GM12878 (cell line): ENCODE measurements around the gene CLIP1. TPM values are rescaled to one million over a fixed set of nuclear protein-coding genes. Genes with fewer than 3 reads are reported as not detected.

Source experiments
- ATAC-seq: fragments of 200-7000 bp; cut with Tn5 transposase; 3 replicates; pipeline ENCODE4 v1.9.1; 2020; ENCODE audit warnings: mild to moderate bottlenecking, moderate library complexity
- BruUV-seq: library from RNA; stranded (reverse); fragments of 400-500 nt; replicated peaks from 2 replicates; lab custom pipeline; 2021; lab: Mats Ljungman, UMichigan
- CTCF ChIA-PET: fragments of 300-600 bp; sonication (Branson Sonifier 250); formaldehyde crosslinking; extraction: SDS; loops from one replicate; lab custom pipeline; 2021; ENCODE audit warnings: inconsistent platforms; lab: Yijun Ruan, JAX
- POLR2A ChIA-PET: fragments of 350-600 bp; formaldehyde crosslinking; extraction: SDS; loops from one replicate; lab custom pipeline; 2021; ENCODE audit warnings: inconsistent platforms; lab: Charles Lee
- RAD21 ChIA-PET: fragments of 300-600 bp; sonication (Branson Sonifier 250); formaldehyde crosslinking; loops from one replicate; lab custom pipeline; 2023; ENCODE audit warnings: antibody characterized with exemption; ENCODE audit not compliant: unreplicated experiment; lab: Charles Lee
- SMC1A ChIA-PET: fragments of 300-600 bp; sonication (Branson Sonifier 250); formaldehyde crosslinking; loops from one replicate; lab custom pipeline; 2023; ENCODE audit not compliant: unreplicated experiment, uncharacterized antibody; lab: Charles Lee
- DNase-seq: peaks from one replicate; pipeline ENCODE4 v3.0.0-alpha.2; 2011; ENCODE audit warnings: low read depth, low spot score
- FAIRE-seq: peaks from 3 replicates; lab custom pipeline; 2011; peaks lifted over from hg19 to GRCh38; lab: Jason Lieb, UNC
- H2AFZ ChIP-seq: 2 replicates; pipeline ENCODE4 v1.6.0; 2011; ENCODE audit warnings: low read depth, low read length, control low read depth; ENCODE audit not compliant: control insufficient read depth
- H3K27ac ChIP-seq: 2 replicates; pipeline ENCODE4 v1.5.1; 2011; ENCODE audit warnings: control low read depth; ENCODE audit not compliant: control insufficient read depth, insufficient read depth
- H3K27me3 ChIP-seq, 2 experiments: replicated peaks in 1 of 2; 2 replicates each; pipeline versions ENCODE4 v1.6.0 to v1.6.1; 2011; ENCODE audit warnings: low read length in 1 of 2; ENCODE audit not compliant: control insufficient read depth in 2 of 2, insufficient read depth in 2 of 2
- H3K36me3 ChIP-seq, 2 experiments: 2 replicates each; pipeline ENCODE4 v1.5.1; 2011; ENCODE audit warnings: low read length in 1 of 2; ENCODE audit not compliant: control insufficient read depth in 2 of 2, insufficient read depth in 2 of 2
- H3K4me1 ChIP-seq: 2 replicates; pipeline ENCODE4 v1.6.1; 2011; ENCODE audit warnings: mild to moderate bottlenecking, low read length, moderate library complexity, mixed read lengths; ENCODE audit not compliant: control insufficient read depth, insufficient read depth
- H3K4me2 ChIP-seq: 2 replicates; pipeline ENCODE4 v1.6.0; 2011; ENCODE audit warnings: control low read depth; ENCODE audit not compliant: control insufficient read depth, insufficient read depth
- H3K4me3 ChIP-seq: fragments of 200-600 bp; sonication (generic); 2 replicates; pipeline ENCODE4 v1.5.1; 2016
- H3K79me2 ChIP-seq: 2 replicates; pipeline ENCODE4 v1.6.0; 2011; ENCODE audit warnings: low read length; ENCODE audit not compliant: control insufficient read depth, insufficient read depth
- H3K9ac ChIP-seq: 2 replicates; pipeline ENCODE4 v1.8.0; 2011; ENCODE audit warnings: low read length, control low read depth, mixed read lengths; ENCODE audit not compliant: control insufficient read depth, insufficient read depth
- H3K9me3 ChIP-seq: replicated peaks from 3 replicates; pipeline ENCODE4 v1.5.1; 2011; ENCODE audit warnings: mild to moderate bottlenecking, low read length; ENCODE audit not compliant: control insufficient read depth, insufficient read depth
- H4K20me1 ChIP-seq: 2 replicates; pipeline ENCODE4 v1.6.0; 2011; ENCODE audit not compliant: control insufficient read depth, insufficient read depth
- CBX5 ChIP-seq: sonication (generic); IDR thresholded peaks from 2 replicates; pipeline ENCODE4 v1.6.1; 2016; ENCODE audit warnings: low read depth, moderate library complexity, mild to moderate bottlenecking, inconsistent platforms
- CHD4 ChIP-seq: fragments of 200-600 bp; sonication (generic); IDR thresholded peaks from 2 replicates; pipeline ENCODE4 v1.6.1; 2016; ENCODE audit warnings: mild to moderate bottlenecking
- E2F8 ChIP-seq: fragments of 450-650 bp; IDR thresholded peaks from 2 replicates; pipeline ENCODE4 v1.6.1; 2018; ENCODE audit warnings: mild to moderate bottlenecking, low read depth, moderate library complexity; ENCODE audit not compliant: partially characterized antibody
- EZH2 ChIP-seq: IDR thresholded peaks from 2 replicates; pipeline ENCODE4 v1.6.1; 2012; ENCODE audit warnings: low read depth, mild to moderate bottlenecking, control low read depth, inconsistent platforms, low read length, borderline replicate concordance; ENCODE audit not compliant: control insufficient read depth
- FOXK2 ChIP-seq: fragments of 450-650 bp; IDR thresholded peaks from 2 replicates; pipeline ENCODE4 v1.6.1; 2017; ENCODE audit warnings: mild to moderate bottlenecking, moderate library complexity
- HCFC1 ChIP-seq: fragments of 150-350 bp; IDR thresholded peaks from 2 replicates; pipeline ENCODE4 v1.6.1; 2014; ENCODE audit warnings: low read length
- MAX ChIP-seq: IDR thresholded peaks from 2 replicates; pipeline ENCODE4 v1.6.1; 2012; ENCODE audit warnings: low read depth, low read length, improper control_type of control experiment
- MEF2A ChIP-seq: IDR thresholded peaks from 2 replicates; pipeline ENCODE4 v1.6.1; 2011; ENCODE audit warnings: low read depth, mild to moderate bottlenecking, low read length, moderate library complexity; ENCODE audit not compliant: insufficient read depth
- NFXL1 ChIP-seq: fragments of 450-650 bp; IDR thresholded peaks from 2 replicates; pipeline ENCODE4 v1.6.1; 2017; ENCODE audit warnings: antibody characterized with exemption, mild to moderate bottlenecking, borderline replicate concordance
- NFYA ChIP-seq: IDR thresholded peaks from 2 replicates; pipeline ENCODE4 v1.6.1; 2011; ENCODE audit warnings: low read depth, mild to moderate bottlenecking, low read length, improper control_type of control experiment, borderline replicate concordance
- NR2F1 ChIP-seq: fragments of 450-650 bp; conservative IDR thresholded peaks from 2 replicates; pipeline ENCODE4 v1.6.1; 2017; ENCODE audit warnings: mild to moderate bottlenecking
- SIX5 ChIP-seq: IDR thresholded peaks from 2 replicates; pipeline ENCODE4 v1.6.1; 2011; ENCODE audit warnings: mild to moderate bottlenecking, low read depth, low read length, moderate library complexity; ENCODE audit not compliant: severe bottlenecking
- TBL1XR1 ChIP-seq: IDR thresholded peaks from 2 replicates; pipeline ENCODE4 v1.6.1; 2012; ENCODE audit warnings: low read depth, low read length, improper control_type of control experiment
- USF2 ChIP-seq: IDR thresholded peaks from 2 replicates; pipeline ENCODE4 v1.6.1; 2011; ENCODE audit warnings: low read depth, low read length, improper control_type of control experiment, borderline replicate concordance
- ZSCAN29 ChIP-seq: fragments of 450-650 bp; IDR thresholded peaks from 2 replicates; pipeline ENCODE4 v1.6.1; 2017; ENCODE audit warnings: mild to moderate bottlenecking, moderate library complexity
- whole genome bisulfite sequencing: methylation state at CpG from one replicate; pipeline ENCODE4 v1.1.6; 2016; ENCODE audit warnings: low lambda C conversion rate; ENCODE audit not compliant: insufficient replicate concordance, insufficient coverage; ENCODE audit errors: missing lambda C conversion rate; 5-methylcytosine and 5-hydroxymethylcytosine counted together
- in situ Hi-C: fragments of 300-500 bp; cut with MboI; formaldehyde crosslinking; loops from 9 replicates; pipeline ENCODE4 v1.14.3; 2018; ENCODE audit warnings: mixed read lengths
- intact Hi-C: fragments of 100-400 bp; cut with micrococcal nuclease; formaldehyde crosslinking; loops from one replicate; pipeline ENCODE4 v1.14.2; 2022; ENCODE audit not compliant: unreplicated experiment
- polyA plus RNA-seq, 11 experiments: library from polyadenylated mRNA; depleted of rRNA in 4 of 11; unstranded in 6 of 11; stranded (reverse) in 5 of 11; fragments of >200 nt; fragmentation: Nextera tagmentation in 4 of 11; fragmentation: Illumina TruSeq in 1 of 11; extraction: Ambion mirVana in 4 of 11; extraction: Trizol in 1 of 11; gene quantifications; 1 replicate in 1 of 11; 2 replicates in 10 of 11; pipeline versions ENCODE4 v1.2.1 to v1.2.3, GENCODE V29; 2011 to 2016; ENCODE audit warnings: inconsistent platforms in 2 of 11, missing spikeins in 2 of 11, low read depth in 1 of 11
- total RNA-seq, 4 experiments: library from RNA; depleted of rRNA in 3 of 4; stranded (reverse); fragments of >200 nt in 3 of 4; fragmentation: Illumina TruSeq in 1 of 4; extraction: Trizol in 1 of 4; gene quantifications; 2 replicates each; pipeline versions ENCODE4 v1.2.1 to v1.2.3, GENCODE V29; 2013 to 2021
- TF ChIP-seq, protein P1 (sequence below): fragments of 450-650 bp; IDR thresholded peaks from 2 replicates; pipeline ENCODE4 v1.6.1; 2018; ENCODE audit warnings: borderline replicate concordance, mild to moderate bottlenecking; ENCODE audit not compliant: partially characterized antibody
- TF ChIP-seq, protein P2 (sequence below): fragments of 450-650 bp; IDR thresholded peaks from 2 replicates; pipeline ENCODE4 v1.6.1; 2017; ENCODE audit warnings: borderline replicate concordance

Gene CLIP1
- total and polyA plus RNA-seq, 10 of the 15 experiments (the other 5 are each of a cell fraction or from before 2014, with no cell fraction given) = 6.0 to 45.4 (median 25.2) TPM

DNA sequence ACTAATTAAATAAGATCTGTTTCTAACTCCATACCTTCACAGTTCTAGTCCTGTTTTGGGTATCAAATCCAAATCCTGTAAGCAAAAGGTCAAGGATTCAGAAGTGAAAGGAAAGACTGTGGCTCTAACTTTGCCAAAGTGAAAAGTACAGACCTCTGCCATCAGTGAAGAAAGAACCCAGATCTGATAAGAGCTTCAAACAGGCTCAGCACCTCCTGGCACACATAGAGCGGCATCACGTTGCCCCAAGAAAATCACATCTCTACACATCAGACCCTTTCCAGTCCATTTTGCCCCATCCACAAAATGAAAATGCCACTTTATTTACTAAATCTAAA, 23.2 kb downstream of the CLIP1 start:
- ChIA-PET POLR2A (interaction anchor here (1.1 to 2.0 kb wide), 3 partner anchors 14 to 130 kb away, joined by 3 to 5 read pairs (median 5); no protein-coding TSS in a partner anchor), RAD21 (interaction anchor here (0.6 to 5.0 kb wide), 26 partner anchors 10 to 239 kb away, joined by 3 to 113 read pairs (median 5); partner anchors contain the start of genes CLIP1 and ZCCHC8), CTCF (interaction anchor here (0.6 to 7.2 kb wide), 43 partner anchors 10 to 395 kb away, joined by 3 to 246 read pairs (median 4); partner anchors contain the start of genes CLIP1 and ZCCHC8), SMC1A (interaction anchor here (0.6 to 7.9 kb wide), 25 partner anchors 8 to 372 kb away, joined by 3 to 147 read pairs (median 5); partner anchors contain the start of genes CLIP1, DENR, KNTC1 and RSRC2)
- FAIRE-seq (no peak), ATAC-seq (peak; percentile 12), DNase-seq (no peak)
- no TSS peak for BruUV-seq
- Histone ChIP-seq H3K79me2 (peaks cover 15% of the 10 kb centered on the region), H4K20me1 (no peaks in the 10 kb centered on the region; the same call in 1 of the 2 replicates), H3K4me2 (peak overlapping the region; percentile 84; the same call in 1 of the 2 replicates), H3K4me1 (peaks cover 37% of the 10 kb centered on the region), H3K27me3 (no peaks in the 10 kb centered on the region), H3K27ac (no peak overlapping the region), H3K4me3 (no peak overlapping the region), H3K9me3 (no peaks in the 10 kb centered on the region), H2AFZ (peak overlapping the region; percentile 64), H3K36me3 (no peaks in the 10 kb centered on the region; a peak in 2 of 4 replicates), H3K9ac (no peak overlapping the region)
- in situ Hi-C loops = no loop called here
- WGBS = 45% methylated on average over 2 of the region's 2 CpGs
- intact Hi-C loops = loop anchor here (1.0 kb wide), 1 partner anchor 72 kb away; no protein-coding TSS in a partner anchor
- TF ChIP-seq, protein P1, sequence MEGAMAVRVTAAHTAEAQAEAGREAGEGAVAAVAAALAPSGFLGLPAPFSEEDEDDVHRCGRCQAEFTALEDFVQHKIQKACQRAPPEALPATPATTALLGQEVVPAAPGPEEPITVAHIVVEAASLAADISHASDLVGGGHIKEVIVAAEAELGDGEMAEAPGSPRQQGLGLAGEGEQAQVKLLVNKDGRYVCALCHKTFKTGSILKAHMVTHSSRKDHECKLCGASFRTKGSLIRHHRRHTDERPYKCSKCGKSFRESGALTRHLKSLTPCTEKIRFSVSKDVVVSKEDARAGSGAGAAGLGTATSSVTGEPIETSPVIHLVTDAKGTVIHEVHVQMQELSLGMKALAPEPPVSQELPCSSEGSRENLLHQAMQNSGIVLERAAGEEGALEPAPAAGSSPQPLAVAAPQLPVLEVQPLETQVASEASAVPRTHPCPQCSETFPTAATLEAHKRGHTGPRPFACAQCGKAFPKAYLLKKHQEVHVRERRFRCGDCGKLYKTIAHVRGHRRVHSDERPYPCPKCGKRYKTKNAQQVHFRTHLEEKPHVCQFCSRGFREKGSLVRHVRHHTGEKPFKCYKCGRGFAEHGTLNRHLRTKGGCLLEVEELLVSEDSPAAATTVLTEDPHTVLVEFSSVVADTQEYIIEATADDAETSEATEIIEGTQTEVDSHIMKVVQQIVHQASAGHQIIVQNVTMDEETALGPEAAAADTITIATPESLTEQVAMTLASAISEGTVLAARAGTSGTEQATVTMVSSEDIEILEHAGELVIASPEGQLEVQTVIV = no peak
- TF ChIP-seq NFYA = no peak
- no peak for TF ChIP-seq TBL1XR1
- TF ChIP-seq EZH2 = no peak
- no peak for TF ChIP-seq MEF2A
- TF ChIP-seq CHD4 = no peak
- no peak for TF ChIP-seq FOXK2
- no peak for TF ChIP-seq CBX5
- no peak for TF ChIP-seq NR2F1
- TF ChIP-seq, protein P2, sequence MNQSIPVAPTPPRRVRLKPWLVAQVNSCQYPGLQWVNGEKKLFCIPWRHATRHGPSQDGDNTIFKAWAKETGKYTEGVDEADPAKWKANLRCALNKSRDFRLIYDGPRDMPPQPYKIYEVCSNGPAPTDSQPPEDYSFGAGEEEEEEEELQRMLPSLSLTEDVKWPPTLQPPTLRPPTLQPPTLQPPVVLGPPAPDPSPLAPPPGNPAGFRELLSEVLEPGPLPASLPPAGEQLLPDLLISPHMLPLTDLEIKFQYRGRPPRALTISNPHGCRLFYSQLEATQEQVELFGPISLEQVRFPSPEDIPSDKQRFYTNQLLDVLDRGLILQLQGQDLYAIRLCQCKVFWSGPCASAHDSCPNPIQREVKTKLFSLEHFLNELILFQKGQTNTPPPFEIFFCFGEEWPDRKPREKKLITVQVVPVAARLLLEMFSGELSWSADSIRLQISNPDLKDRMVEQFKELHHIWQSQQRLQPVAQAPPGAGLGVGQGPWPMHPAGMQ = no peak
- TF ChIP-seq HCFC1 = no peak
- no peak for TF ChIP-seq SIX5
- TF ChIP-seq USF2 = no peak
- no peak for TF ChIP-seq ZSCAN29
- TF ChIP-seq E2F8 = no peak
- no peak for TF ChIP-seq MAX
- TF ChIP-seq NFXL1 = no peak
